Endothelial cell (in vitro differentiated cells): ENCODE data around the gene B3GALNT1. TPM values are rescaled to one million over a fixed set of nuclear protein-coding genes. Genes with fewer than 3 reads are reported as not detected.

Source experiments
- DNase-seq: peaks from one replicate; pipeline ENCODE4 v3.0.0; 2021; ENCODE audit warnings: low spot score
- H3K27ac Mint-ChIP-seq: one replicate; pipeline ENCODE4 v1.8.0; 2021; ENCODE audit warnings: mixed read lengths, inconsistent platforms; ENCODE audit not compliant: unreplicated experiment
- H3K27me3 Mint-ChIP-seq: one replicate; pipeline ENCODE4 v1.8.0; 2021; ENCODE audit warnings: mild to moderate bottlenecking, moderate library complexity, mixed read lengths, inconsistent platforms; ENCODE audit not compliant: unreplicated experiment
- H3K36me3 Mint-ChIP-seq: one replicate; pipeline ENCODE4 v1.8.0; 2021; ENCODE audit warnings: mild to moderate bottlenecking, low read depth, mixed read lengths, inconsistent platforms; ENCODE audit not compliant: unreplicated experiment
- H3K4me1 Mint-ChIP-seq: one replicate; pipeline ENCODE4 v1.8.0; 2021; ENCODE audit warnings: mild to moderate bottlenecking, mixed read lengths, inconsistent platforms; ENCODE audit not compliant: unreplicated experiment
- H3K4me3 Mint-ChIP-seq: one replicate; pipeline ENCODE4 v1.8.0; 2021; ENCODE audit warnings: mild to moderate bottlenecking, mixed read lengths, inconsistent platforms; ENCODE audit not compliant: unreplicated experiment
- H3K9me3 Mint-ChIP-seq: one replicate; pipeline ENCODE4 v1.8.0; 2021; ENCODE audit warnings: mixed read lengths, inconsistent platforms; ENCODE audit not compliant: unreplicated experiment
- total RNA-seq: library from RNA; stranded (reverse); fragmentation: NEBNext Ultra II Directional; extraction: Animal tissue kit (Norgen Biotek cat#: 25700); gene quantifications from one replicate; pipeline ENCODE4 v1.2.1, GENCODE V29; 2021; ENCODE audit not compliant: unreplicated experiment
- TF ChIP-seq, protein P1 (sequence below): fragments of 200-600 bp; sonication (generic); IDR thresholded peaks from one replicate; pipeline ENCODE4 v1.5.0; 2021; ENCODE audit warnings: antibody characterized with exemption; ENCODE audit not compliant: unreplicated experiment

Gene B3GALNT1
- total RNA-seq, 1 donor from 2014 or later, result 6.6 TPM

DNA sequence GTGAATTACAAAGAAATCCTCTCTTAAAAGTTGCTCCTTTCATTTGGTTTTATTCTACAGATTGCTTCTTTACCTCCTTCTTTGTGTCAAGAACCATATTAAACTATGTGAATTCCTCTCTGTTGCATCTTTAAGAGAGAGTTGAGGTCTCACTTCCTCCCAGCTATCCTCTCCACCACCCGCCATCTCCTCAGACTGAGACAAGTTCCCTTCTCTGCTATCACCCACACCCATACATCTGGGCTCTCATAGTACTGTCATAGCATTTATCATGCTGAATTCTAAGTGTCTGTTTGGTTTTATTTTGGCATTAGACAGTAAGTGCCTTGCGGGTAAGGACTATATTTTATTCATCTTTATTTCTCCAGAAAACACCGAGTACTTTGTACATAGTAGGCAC lies 54.2 kb downstream of the B3GALNT1 start:
- H3K27ac Mint-ChIP-seq, result no peak overlapping the region
- TF ChIP-seq, protein P1, sequence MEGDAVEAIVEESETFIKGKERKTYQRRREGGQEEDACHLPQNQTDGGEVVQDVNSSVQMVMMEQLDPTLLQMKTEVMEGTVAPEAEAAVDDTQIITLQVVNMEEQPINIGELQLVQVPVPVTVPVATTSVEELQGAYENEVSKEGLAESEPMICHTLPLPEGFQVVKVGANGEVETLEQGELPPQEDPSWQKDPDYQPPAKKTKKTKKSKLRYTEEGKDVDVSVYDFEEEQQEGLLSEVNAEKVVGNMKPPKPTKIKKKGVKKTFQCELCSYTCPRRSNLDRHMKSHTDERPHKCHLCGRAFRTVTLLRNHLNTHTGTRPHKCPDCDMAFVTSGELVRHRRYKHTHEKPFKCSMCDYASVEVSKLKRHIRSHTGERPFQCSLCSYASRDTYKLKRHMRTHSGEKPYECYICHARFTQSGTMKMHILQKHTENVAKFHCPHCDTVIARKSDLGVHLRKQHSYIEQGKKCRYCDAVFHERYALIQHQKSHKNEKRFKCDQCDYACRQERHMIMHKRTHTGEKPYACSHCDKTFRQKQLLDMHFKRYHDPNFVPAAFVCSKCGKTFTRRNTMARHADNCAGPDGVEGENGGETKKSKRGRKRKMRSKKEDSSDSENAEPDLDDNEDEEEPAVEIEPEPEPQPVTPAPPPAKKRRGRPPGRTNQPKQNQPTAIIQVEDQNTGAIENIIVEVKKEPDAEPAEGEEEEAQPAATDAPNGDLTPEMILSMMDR, result no peak
- peaks cover 13% of the 10 kb centered on the region for H3K4me1 Mint-ChIP-seq
- no peak for DNase-seq
- no peak overlapping the region for H3K4me3 Mint-ChIP-seq
- H3K27me3 Mint-ChIP-seq, result peaks cover 4% of the 10 kb centered on the region
- no peaks in the 10 kb centered on the region for H3K36me3 Mint-ChIP-seq
- no peaks in the 10 kb centered on the region for H3K9me3 Mint-ChIP-seq

DNA sequence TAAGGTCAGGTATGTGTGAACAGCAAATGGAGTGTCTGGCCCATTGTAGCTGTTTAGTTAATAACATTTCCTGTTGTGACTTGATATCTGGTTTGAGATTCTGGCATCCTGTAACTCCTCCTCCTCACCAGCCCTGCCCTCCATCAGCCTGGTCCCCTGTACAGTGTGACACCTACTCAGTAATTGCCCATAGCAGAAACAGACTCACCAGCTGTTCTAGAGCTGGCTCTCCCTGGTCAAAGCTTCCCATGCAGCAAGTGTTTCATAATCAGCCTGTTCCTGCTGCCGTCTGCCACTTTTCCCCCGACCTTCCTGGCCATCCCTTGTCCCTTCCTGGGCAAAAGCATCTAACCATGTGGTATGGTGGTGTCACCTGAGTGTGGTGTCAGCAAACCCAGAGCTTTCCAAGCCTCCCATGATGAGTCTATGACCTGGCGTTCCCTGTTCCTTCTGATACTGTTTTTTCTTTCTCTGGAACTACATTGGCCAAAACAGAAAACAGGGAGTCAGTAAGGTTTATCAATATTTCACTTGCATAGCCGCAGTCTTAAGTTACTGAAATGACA lies 55.4 kb downstream of the B3GALNT1 start:
- H3K9me3 Mint-ChIP-seq, result no peaks in the 10 kb centered on the region
- peaks cover 4% of the 10 kb centered on the region for H3K27me3 Mint-ChIP-seq
- no peak overlapping the region for H3K4me3 Mint-ChIP-seq
- H3K4me1 Mint-ChIP-seq, result peaks cover 13% of the 10 kb centered on the region
- H3K36me3 Mint-ChIP-seq, result no peaks in the 10 kb centered on the region
- H3K27ac Mint-ChIP-seq, result no peak overlapping the region
- TF ChIP-seq, protein P1, result no peak
- no peak for DNase-seq

DNA sequence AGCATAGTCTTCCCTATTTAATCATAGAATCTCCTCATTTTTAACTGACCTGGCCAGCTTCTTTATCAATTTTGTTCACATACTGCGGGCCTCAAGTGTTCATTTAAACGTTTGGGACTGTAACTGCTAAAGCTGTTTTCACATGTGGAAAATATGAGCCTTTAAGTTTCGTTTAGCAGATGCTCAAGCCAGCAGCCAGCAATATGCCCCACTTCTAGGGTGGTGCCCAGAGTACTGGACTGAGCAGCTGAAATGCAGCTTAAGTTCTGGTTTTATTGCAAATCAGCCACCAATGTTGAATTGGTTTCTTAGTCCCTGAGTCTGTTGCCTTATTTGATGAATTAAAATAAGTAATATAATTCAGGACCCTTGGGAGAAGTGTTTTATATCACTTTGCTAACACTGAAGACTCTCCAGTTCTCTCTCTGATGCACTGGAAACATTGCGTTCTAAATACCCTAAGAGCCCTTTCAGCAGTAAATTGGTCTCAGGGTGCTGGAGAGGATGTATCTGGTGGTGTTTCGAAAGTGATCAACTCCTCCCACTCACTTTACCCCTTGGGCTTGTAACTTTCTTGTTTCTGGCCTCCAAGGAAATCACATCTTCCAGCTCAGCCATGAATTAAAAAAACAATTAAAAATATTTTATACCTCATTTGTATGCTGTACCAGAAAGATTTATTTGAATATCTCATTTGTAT lies 61.7 kb downstream of the B3GALNT1 start:
- TF ChIP-seq, protein P1, result no peak
- no peak overlapping the region for H3K27ac Mint-ChIP-seq
- H3K4me1 Mint-ChIP-seq, result no peaks in the 10 kb centered on the region
- no peaks in the 10 kb centered on the region for H3K36me3 Mint-ChIP-seq
- peaks cover 2% of the 10 kb centered on the region for H3K27me3 Mint-ChIP-seq
- no peaks in the 10 kb centered on the region for H3K9me3 Mint-ChIP-seq
- H3K4me3 Mint-ChIP-seq, result no peak overlapping the region
- no peak for DNase-seq

DNA sequence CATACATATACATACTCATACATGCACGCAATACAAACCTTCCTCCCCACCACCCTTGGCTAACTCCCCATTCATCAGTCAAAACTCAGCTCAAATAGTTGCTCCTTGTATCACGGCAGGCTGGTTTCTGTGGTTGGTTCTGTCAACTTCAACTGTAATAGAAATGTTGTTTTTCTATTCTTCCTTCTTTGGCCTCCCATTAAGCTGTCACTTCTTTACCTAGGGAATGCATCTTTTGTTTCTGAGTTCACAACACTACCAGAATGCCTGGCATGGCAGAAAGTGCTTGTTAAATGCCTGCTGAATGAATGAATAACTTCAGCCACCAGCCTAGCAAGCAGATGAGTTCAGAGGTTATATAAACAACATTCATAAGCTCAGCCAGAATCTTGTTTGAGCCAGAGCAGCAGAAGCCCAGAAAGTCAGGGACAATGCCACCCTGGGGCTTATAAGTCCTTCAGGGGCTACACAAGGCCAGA lies 63.1 kb downstream of the B3GALNT1 start:
- DNase-seq, result no peak
- H3K9me3 Mint-ChIP-seq, result no peaks in the 10 kb centered on the region
- no peak overlapping the region for H3K4me3 Mint-ChIP-seq
- H3K4me1 Mint-ChIP-seq, result no peaks in the 10 kb centered on the region
- H3K27me3 Mint-ChIP-seq, result no peaks in the 10 kb centered on the region
- H3K27ac Mint-ChIP-seq, result no peak overlapping the region
- TF ChIP-seq, protein P1, result no peak
- no peaks in the 10 kb centered on the region for H3K36me3 Mint-ChIP-seq

DNA sequence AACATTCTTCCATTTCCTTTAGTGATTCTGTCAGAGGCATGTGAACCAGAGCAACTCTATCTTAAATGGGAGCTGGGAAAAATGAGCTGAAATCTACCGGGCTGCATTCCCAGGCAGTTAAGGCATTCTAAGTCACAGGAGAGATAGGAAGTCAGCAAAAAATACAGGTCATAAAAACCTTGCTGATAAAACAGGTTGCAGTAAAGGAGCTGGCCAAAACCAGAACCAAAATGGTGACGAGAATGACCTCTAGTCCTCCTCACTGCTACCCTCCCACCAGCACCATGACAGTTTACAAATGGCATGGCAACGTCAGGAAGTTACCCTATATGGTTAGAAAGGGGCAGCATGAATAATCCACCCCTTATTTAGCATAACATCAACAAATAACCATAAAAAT lies 66.4 kb downstream of the B3GALNT1 start:
- Mint-ChIP-seq H3K4me1 (peaks cover 12% of the 10 kb centered on the region), H3K9me3 (no peaks in the 10 kb centered on the region), H3K4me3 (no peak overlapping the region), H3K27me3 (no peaks in the 10 kb centered on the region), H3K36me3 (no peaks in the 10 kb centered on the region), H3K27ac (no peak overlapping the region)
- DNase-seq, result no peak
- TF ChIP-seq, protein P1, result no peak
